T47D (cell line): ENCODE measurements around the gene DNAJC21.
"Not testable (repeated sequence)": the region's sequence is repeated elsewhere in the genome, so short reads cannot be mapped to it uniquely, and the experiment has no call there.

Experiments
- DNase-seq, 2 experiments: peaks; one replicate each; pipeline versions ENCODE4 v3.0.0 to v3.0.0-alpha.2; 2011 to 2012; ENCODE audit warnings: low read depth in 1 of 2, low spot score in 1 of 2
- JUND ChIP-seq: IDR thresholded peaks from 2 replicates; pipeline ENCODE4 v1.6.1; 2012; ENCODE audit warnings: low read depth
- in situ Hi-C: cut with HindIII; loops from 2 replicates; pipeline ENCODE4 v1.10.0; 2016; ENCODE audit warnings: low sequenced_read_pairs, low pct_unique_long_range_greater_than_20kb

DNAJC21 gene

GRCh38 chr5:34903260-34903659 is 26.1 kb upstream of the DNAJC21 start:
- no peak for DNase-seq
- no peak for TF ChIP-seq JUND
- in situ Hi-C loops, result no loop called here

GRCh38 chr5:34905564-34905963 is 23.8 kb upstream of the DNAJC21 start:
- in situ Hi-C loops, result no loop called here
- no peak for TF ChIP-seq JUND
- peak in 1 of 2 experiments; percentile 23 for DNase-seq

GRCh38 chr5:34913072-34913471 is 16.3 kb upstream of the DNAJC21 start:
- DNase-seq, result no peak
- in situ Hi-C loops, result no loop called here
- TF ChIP-seq JUND, result no peak

GRCh38 chr5:34914671-34915138 is 14.7 kb upstream of the DNAJC21 start:
- DNase-seq, result no peak
- TF ChIP-seq JUND, result no peak
- in situ Hi-C loops, result no loop called here

GRCh38 chr5:34915139-34915855 is 14.1 kb upstream of the DNAJC21 start, which contains the start of the genes BRIX1 and RAD1:
Gene BRIX1, plus strand, starts transcription at chr5:34915711. Its CDS starts 28 bp downstream, at chr5:34915739.
Gene RAD1, minus strand, starts transcription at chr5:34915504. Its CDS starts 612 bp downstream, at chr5:34914892.
- DNase-seq, result peak; percentile 76 to 98
- TF ChIP-seq JUND, result no peak
- in situ Hi-C loops, result no loop called here

- no peak for DNase-seq
- in situ Hi-C loops, result no loop called here
Observed at GRCh38 chr5:34915856-34916192, 13.5 kb upstream of the DNAJC21 start.

GRCh38 chr5:34916518-34916917 is 12.8 kb upstream of the DNAJC21 start:
- DNase-seq, result no peak
- in situ Hi-C loops, result no loop called here
- no peak for TF ChIP-seq JUND

More at GRCh38 chr5:34915856-34916192, 13.5 kb upstream of the DNAJC21 start:
- TF ChIP-seq JUND, result no peak

GRCh38 chr5:34918025-34918424 is 11.3 kb upstream of the DNAJC21 start:
- in situ Hi-C loops, result no loop called here
- no peak for DNase-seq
- TF ChIP-seq JUND, result no peak

GRCh38 chr5:34919077-34919476 is 10.3 kb upstream of the DNAJC21 start:
- TF ChIP-seq JUND, result no peak
- in situ Hi-C loops, result no loop called here
- no peak for DNase-seq

GRCh38 chr5:34923256-34923655 is 6.1 kb upstream of the DNAJC21 start:
- DNase-seq, in situ Hi-C loops: not testable (repeated sequence)

GRCh38 chr5:34923694-34924461 is 5.5 kb upstream of the DNAJC21 start:
- in situ Hi-C loops, result no loop called here
- DNase-seq, result peak in 1 of 2 experiments; percentile 51
- TF ChIP-seq JUND, result 0 out of 2 replicates have a peak, but pooled peaks have one; percentile 19

GRCh38 chr5:34924462-34924765 is 4.9 kb upstream of the DNAJC21 start:
- no peak for DNase-seq
- in situ Hi-C loops, result no loop called here
- TF ChIP-seq JUND, result no peak

- in situ Hi-C loops, result no loop called here
- no peak for TF ChIP-seq JUND
- no peak for DNase-seq
Observed at GRCh38 chr5:34926318-34926888, 3.0 kb upstream of the DNAJC21 start.

GRCh38 chr5:34927785-34928184 is 1.6 kb upstream of the DNAJC21 start:
- in situ Hi-C loops, result no loop called here
- TF ChIP-seq JUND, result no peak
- no peak for DNase-seq
